Stimulated activated CD4-positive, alpha-beta T cell treated with anti-CD3 and anti-CD28 coated beads, Interleukin-4, amount 100 ng/mL, for 1 hour (primary cell): ENCODE data around the gene OR52A1.
"Not testable (repeated sequence)": the region's sequence is repeated elsewhere in the genome, so short reads cannot be mapped to it uniquely, and the experiment has no call there.

ENCODE experiments used
- DNase-seq: peaks from one replicate; pipeline ENCODE4 v3.0.0-alpha.2; 2020

Gene OR52A1

DNA sequence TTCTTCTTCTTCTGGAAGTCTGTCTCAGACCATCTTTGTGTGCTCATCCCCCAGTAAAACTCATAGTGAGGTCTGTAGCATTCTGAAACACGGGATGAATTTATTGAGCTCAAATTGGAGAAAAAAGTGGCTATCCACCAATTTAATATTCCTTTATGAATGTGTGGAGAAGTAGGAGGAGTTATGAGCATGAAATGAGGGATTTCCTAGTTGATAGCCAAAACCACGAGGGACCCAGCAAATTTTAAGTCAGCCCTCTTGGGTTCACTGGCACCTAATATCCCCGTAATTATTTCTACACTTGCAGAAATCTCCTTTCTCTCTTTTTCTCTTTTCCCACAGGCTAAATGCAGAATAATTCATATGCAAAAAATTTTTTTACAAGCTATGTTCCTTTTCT lies at the start of gene OR52A1:
Gene OR52A1, minus strand, starts transcription at position 101 of the 400 bp plus-strand sequence. CDS start 2,388 bp downstream, outside the sequence.
- no peak for DNase-seq

GRCh38 chr11:5203366-5203765 lies 48.8 kb upstream of the OR52A1 start:
- DNase-seq = no peak

DNA sequence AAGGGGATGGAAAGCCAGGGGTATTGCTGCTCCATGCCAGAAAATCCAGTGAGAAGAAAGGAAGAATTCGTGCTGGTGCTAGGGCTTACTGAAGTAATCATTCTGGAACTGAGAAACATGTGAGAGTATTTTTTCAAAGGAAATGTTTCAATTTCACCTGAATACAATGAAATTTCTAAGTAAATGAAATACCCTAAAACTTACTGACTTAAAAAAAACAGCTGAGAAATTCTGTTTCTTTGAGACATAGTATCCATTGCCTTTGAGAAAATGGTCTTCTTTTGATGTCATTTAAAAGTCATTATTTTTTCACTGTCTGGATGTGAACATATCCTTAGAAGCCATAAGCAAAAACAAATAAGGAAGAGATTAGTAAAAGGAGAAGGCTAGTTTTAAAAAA lies 46.0 kb upstream of the OR52A1 start, which contains the start of gene OR51V1:
Gene OR51V1, minus strand, starts transcription at position 101 of the 400 bp plus-strand sequence. Its CDS starts 0 bp downstream, at position 101.
- no peak for DNase-seq

DNA sequence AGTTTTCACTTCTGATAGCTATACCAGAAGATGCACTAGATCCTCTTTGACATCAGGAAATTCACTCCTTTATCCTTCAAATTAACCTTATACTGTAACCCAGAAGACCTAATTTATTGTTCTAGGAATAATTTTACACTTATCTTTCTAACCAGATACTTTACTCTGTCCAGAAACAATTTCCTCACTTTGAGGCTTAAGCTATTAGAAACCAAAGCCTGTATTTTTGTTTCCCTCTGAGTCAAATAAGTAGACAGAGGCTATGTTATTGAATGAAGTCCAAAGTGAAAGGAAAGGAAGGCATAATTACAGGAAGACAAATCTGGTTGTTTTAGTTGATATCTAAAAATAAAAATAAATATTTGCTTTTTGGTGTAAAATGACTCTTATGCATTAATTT lies 43.7 kb upstream of the OR52A1 start:
- no peak for DNase-seq

- no peak for DNase-seq
Measured at GRCh38 chr11:5197536-5197935, 43.0 kb upstream of the OR52A1 start.

GRCh38 chr11:5196731-5197130 lies 42.2 kb upstream of the OR52A1 start:
- DNase-seq = no peak

DNA sequence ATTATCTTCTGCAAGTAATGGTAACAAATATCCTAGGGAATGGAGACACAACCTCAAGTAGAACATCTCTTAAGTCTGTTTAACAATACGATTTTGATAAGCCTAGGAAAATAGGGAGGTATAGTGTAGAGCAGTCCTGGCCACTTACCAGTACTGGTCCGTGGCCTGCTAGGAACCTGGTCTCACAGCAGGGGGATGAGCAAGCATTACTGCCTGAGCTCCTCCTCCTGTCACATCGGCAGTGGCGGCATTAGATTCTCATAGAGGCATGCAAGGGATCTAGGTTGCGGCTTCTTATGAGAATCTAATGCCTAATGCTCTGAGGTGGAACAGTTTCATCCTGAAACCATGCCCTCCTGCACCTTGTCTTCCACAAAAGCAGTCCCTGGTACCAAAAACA lies 41.5 kb upstream of the OR52A1 start:
- no peak for DNase-seq

- no peak for DNase-seq
Measured at GRCh38 chr11:5192738-5193137, 38.2 kb upstream of the OR52A1 start.

GRCh38 chr11:5188201-5188600 lies 33.6 kb upstream of the OR52A1 start:
- DNase-seq = no peak

DNA sequence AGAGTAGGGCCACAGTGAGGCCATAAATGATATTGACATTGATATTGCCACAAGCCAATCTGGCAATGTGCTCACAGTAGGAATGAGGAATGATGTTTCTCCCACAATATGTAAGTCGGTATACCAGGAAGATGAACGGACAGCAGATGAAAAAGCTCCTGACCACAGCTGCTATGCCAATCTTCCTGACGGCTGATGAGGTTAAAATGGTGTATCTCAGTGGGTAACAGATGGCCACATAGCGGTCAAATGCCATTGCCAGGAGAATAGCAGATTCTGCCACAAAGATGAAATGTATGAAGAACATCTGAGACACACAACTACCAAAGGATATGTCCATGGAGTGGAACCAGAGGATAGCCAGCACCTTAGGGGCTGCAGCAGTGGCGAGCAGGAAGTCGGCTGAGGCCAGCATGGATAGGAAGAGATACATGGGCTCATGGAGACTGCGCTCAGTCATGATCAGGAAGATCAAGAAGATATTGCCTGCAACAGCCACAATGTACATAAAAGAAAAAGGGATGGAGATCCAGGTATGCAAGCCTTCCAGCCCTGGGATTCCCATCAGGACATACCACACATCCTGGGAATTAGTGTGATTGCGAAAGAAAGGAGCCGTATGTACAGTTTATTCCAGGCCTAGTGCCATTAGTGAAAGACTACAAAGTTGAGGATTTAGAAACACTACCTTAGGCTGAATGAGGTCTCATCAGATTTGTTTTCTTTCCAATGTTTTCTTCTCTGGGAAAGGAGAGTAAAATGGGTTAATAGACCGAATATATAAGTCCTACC lies 23.7 kb upstream of the OR52A1 start:
- DNase-seq = no peak

DNA sequence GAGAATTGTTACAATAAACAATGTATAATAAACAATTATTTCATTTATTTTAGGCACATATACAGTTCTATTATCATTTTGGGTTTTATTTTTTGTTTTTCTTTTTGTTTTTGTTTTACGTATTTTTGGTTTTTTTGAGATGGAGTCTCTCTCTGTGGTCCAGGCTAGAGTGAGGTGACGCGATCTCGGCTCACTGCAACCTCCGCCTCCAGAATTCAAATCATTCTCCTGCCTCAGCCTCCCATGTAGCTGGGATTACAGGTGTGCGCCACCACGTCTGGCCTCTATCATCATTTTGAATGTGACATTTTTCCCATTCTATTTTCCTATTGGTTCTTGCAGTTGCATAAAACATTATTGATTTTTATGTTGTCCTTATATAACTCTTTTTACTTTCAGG lies 20.4 kb upstream of the OR52A1 start:
- DNase-seq = no peak

- no peak for DNase-seq
Measured at GRCh38 chr11:5171856-5172255, 17.3 kb upstream of the OR52A1 start.

GRCh38 chr11:5165898-5166297 lies 11.3 kb upstream of the OR52A1 start:
- DNase-seq = not testable (repeated sequence)

- DNase-seq = not testable (repeated sequence)
Measured at GRCh38 chr11:5164807-5165206, 10.2 kb upstream of the OR52A1 start.

- not testable (repeated sequence) for DNase-seq
Measured at GRCh38 chr11:5161045-5161444, 6.5 kb upstream of the OR52A1 start.

- DNase-seq = not testable (repeated sequence)
Measured at GRCh38 chr11:5160217-5160616, 5.7 kb upstream of the OR52A1 start.

DNA sequence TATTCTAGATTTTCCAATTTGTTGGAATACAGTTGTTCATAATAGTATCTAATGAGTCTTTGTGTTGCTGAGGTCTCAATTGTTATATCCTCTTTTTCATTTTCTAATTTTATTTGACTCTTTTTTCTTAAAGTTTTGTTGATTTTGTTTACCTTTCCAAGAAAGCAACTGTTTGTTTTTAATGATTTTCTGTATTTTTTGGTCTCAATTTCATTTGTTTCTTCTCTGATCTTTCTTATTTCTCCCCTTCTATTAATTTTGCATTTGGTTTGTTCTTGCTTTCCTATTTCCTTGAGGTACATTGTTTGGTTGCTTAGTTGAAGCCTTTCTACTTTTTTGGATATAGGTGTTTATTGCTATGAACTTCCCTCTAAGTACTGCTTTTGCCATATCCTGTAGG lies 5.2 kb upstream of the OR52A1 start:
- no peak for DNase-seq

GRCh38 chr11:5153574-5154431 lies 754 bp downstream of the OR52A1 start:
- DNase-seq = no peak

- DNase-seq = no peak
Measured at GRCh38 chr11:5151713-5152153, 2.8 kb downstream of the OR52A1 start.

GRCh38 chr11:5144206-5144605 lies 10.4 kb downstream of the OR52A1 start:
- DNase-seq = not testable (repeated sequence)

GRCh38 chr11:5137996-5138395 lies 16.6 kb downstream of the OR52A1 start, which contains the start of gene OR52A5:
Gene OR52A5 (minus strand): TSS chr11:5138356. CDS start chr11:5132642, 5,714 bp downstream.
- no peak for DNase-seq

DNA sequence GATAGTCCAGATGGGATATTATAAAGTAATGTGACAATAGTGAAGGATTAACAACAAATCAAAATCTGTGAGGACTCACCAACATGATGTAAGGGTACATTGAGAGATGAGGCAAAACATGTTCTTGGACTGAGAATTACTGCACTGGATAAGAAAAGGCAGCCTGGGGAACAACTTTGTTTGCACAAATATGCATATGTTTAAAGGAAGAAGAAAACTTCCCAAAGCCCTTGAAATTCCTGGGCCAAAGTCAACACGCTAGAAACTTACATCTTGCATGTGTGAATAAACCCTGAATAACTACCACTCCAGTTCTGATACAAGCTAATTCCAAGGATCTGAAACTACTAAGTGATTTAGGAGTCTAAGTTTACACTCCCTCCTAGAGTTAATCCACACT lies 17.5 kb downstream of the OR52A1 start:
- no peak for DNase-seq

GRCh38 chr11:5136261-5136660 lies 18.3 kb downstream of the OR52A1 start:
- DNase-seq = no peak
